Measurements from ENCODE around the gene NSRP1.
"Not testable (repeated sequence)": the region's sequence is repeated elsewhere in the genome, so short reads cannot be mapped to it uniquely, and the experiment has no call there.

The NSRP1 gene

GRCh38 chr17:30117675-30118081, 1.1 kb downstream of the NSRP1 start:
- DNase-seq (ENCODE audit: low read depth in 3 of 3, low spot score in 1 of 3): no peak

GRCh38 chr17:30118635-30119034, 2.0 kb downstream of the NSRP1 start:
- DNase-seq (ENCODE audit: low read depth in 3 of 3, low spot score in 1 of 3): not testable (repeated sequence)

GRCh38 chr17:30124273-30124796, 7.7 kb downstream of the NSRP1 start:
- no peak for DNase-seq (ENCODE audit: low read depth in 3 of 3, low spot score in 1 of 3)

- no peak for DNase-seq (ENCODE audit: low read depth in 3 of 3, low spot score in 1 of 3)
Observed at GRCh38 chr17:30130121-30130520, 13.5 kb downstream of the NSRP1 start.

GRCh38 chr17:30132615-30133014, 16.0 kb downstream of the NSRP1 start:
- DNase-seq (ENCODE audit: low read depth in 3 of 3, low spot score in 1 of 3): no peak

- no peak for DNase-seq (ENCODE audit: low read depth in 3 of 3, low spot score in 1 of 3)
Observed at GRCh38 chr17:30133197-30133596, 16.6 kb downstream of the NSRP1 start.

GRCh38 chr17:30134551-30134950, 17.9 kb downstream of the NSRP1 start:
- no peak for DNase-seq (ENCODE audit: low read depth in 3 of 3, low spot score in 1 of 3)

- DNase-seq (ENCODE audit: low read depth in 3 of 3, low spot score in 1 of 3): no peak
Observed at GRCh38 chr17:30137158-30137557, 20.5 kb downstream of the NSRP1 start.

- not testable (repeated sequence) for DNase-seq (ENCODE audit: low read depth in 3 of 3, low spot score in 1 of 3)
Observed at GRCh38 chr17:30147860-30148259, 31.2 kb downstream of the NSRP1 start.

- DNase-seq (ENCODE audit: low read depth in 3 of 3, low spot score in 1 of 3): no peak
Observed at GRCh38 chr17:30148376-30148775, 31.8 kb downstream of the NSRP1 start.

GRCh38 chr17:30151471-30151870, 34.9 kb downstream of the NSRP1 start:
- no peak for DNase-seq (ENCODE audit: low read depth in 3 of 3, low spot score in 1 of 3)

- DNase-seq (ENCODE audit: low read depth in 3 of 3, low spot score in 1 of 3): no peak
Observed at GRCh38 chr17:30153463-30153862, 36.8 kb downstream of the NSRP1 start.

- no peak for DNase-seq (ENCODE audit: low read depth in 3 of 3, low spot score in 1 of 3)
Observed at GRCh38 chr17:30155389-30155788, 38.8 kb downstream of the NSRP1 start.

GRCh38 chr17:30158896-30159625, 42.4 kb downstream of the NSRP1 start:
- DNase-seq (ENCODE audit: low read depth in 3 of 3, low spot score in 1 of 3): no peak

GRCh38 chr17:30160419-30161172, 44.0 kb downstream of the NSRP1 start:
- DNase-seq (ENCODE audit: low read depth in 3 of 3, low spot score in 1 of 3): no peak

- DNase-seq (ENCODE audit: low read depth in 3 of 3, low spot score in 1 of 3): no peak
Observed at GRCh38 chr17:30161601-30162000, 45.0 kb downstream of the NSRP1 start.

GRCh38 chr17:30164531-30164930, 47.9 kb downstream of the NSRP1 start:
- DNase-seq (ENCODE audit: low read depth in 3 of 3, low spot score in 1 of 3): no peak

- no peak for DNase-seq (ENCODE audit: low read depth in 3 of 3, low spot score in 1 of 3)
Observed at GRCh38 chr17:30165147-30165546, 48.5 kb downstream of the NSRP1 start.

- DNase-seq (ENCODE audit: low read depth in 3 of 3, low spot score in 1 of 3): no peak
Observed at GRCh38 chr17:30165960-30166359, 49.3 kb downstream of the NSRP1 start.

GRCh38 chr17:30170415-30170987, 53.9 kb downstream of the NSRP1 start:
- no peak for DNase-seq (ENCODE audit: low read depth in 3 of 3, low spot score in 1 of 3)

- no peak for DNase-seq (ENCODE audit: low read depth in 3 of 3, low spot score in 1 of 3)
Observed at GRCh38 chr17:30172560-30172959, 55.9 kb downstream of the NSRP1 start.

- no peak for DNase-seq (ENCODE audit: low read depth in 3 of 3, low spot score in 1 of 3)
Observed at GRCh38 chr17:30173649-30174048, 57.0 kb downstream of the NSRP1 start.
